Measurements from ENCODE around the gene ATRNL1.

The ATRNL1 gene

GRCh38 chr10:115903207-115903606 lies 810.0 kb downstream of the ATRNL1 start:
- CTCF ChIA-PET: no interaction called here
- DNase-seq (ENCODE audit: low read depth, low spot score): no peak
- H3K4me3 ChIP-seq (ENCODE audit: low read depth, low read length): no peak overlapping the region
- TF ChIP-seq, protein P1, sequence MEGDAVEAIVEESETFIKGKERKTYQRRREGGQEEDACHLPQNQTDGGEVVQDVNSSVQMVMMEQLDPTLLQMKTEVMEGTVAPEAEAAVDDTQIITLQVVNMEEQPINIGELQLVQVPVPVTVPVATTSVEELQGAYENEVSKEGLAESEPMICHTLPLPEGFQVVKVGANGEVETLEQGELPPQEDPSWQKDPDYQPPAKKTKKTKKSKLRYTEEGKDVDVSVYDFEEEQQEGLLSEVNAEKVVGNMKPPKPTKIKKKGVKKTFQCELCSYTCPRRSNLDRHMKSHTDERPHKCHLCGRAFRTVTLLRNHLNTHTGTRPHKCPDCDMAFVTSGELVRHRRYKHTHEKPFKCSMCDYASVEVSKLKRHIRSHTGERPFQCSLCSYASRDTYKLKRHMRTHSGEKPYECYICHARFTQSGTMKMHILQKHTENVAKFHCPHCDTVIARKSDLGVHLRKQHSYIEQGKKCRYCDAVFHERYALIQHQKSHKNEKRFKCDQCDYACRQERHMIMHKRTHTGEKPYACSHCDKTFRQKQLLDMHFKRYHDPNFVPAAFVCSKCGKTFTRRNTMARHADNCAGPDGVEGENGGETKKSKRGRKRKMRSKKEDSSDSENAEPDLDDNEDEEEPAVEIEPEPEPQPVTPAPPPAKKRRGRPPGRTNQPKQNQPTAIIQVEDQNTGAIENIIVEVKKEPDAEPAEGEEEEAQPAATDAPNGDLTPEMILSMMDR (IDR thresholded peaks at IDR 0.05; ENCODE audit: insufficient read depth, low read length, missing control alignments): no peak
- POLR2A ChIA-PET: no interaction called here

- CTCF ChIA-PET: no interaction called here
- TF ChIP-seq, protein P1 (IDR thresholded peaks at IDR 0.05; ENCODE audit: insufficient read depth, low read length, missing control alignments): no peak
- POLR2A ChIA-PET: no interaction called here
- no peak overlapping the region for H3K4me3 ChIP-seq (ENCODE audit: low read depth, low read length)
- no peak for DNase-seq (ENCODE audit: low read depth, low spot score)
Measured at GRCh38 chr10:115903845-115904244, 810.7 kb downstream of the ATRNL1 start.

DNA sequence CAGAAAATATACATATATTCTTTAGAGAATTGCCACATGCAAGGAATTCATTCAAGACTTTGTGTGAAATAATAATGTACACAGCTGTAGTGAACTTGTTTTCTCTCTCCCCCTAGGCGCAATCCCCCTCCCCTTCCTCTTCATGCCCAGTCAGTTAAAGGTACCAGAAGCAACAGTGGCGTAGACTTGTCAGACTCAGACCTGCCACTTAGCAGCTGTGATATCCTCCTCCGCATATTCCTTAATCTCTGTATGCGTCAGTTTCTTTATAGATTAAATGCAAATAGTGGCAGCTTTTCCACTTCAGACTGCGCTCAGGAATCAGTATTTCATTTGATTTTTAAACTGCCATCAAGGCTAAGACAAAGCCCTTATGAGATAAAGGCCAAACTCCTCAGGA lies 815.9 kb downstream of the ATRNL1 start:
- TF ChIP-seq, protein P1 (IDR thresholded peaks at IDR 0.05; ENCODE audit: insufficient read depth, low read length, missing control alignments): no peak
- POLR2A ChIA-PET: no interaction called here
- CTCF ChIA-PET: no interaction called here
- no peak overlapping the region for H3K4me3 ChIP-seq (ENCODE audit: low read depth, low read length)
- no peak for DNase-seq (ENCODE audit: low read depth, low spot score)

DNA sequence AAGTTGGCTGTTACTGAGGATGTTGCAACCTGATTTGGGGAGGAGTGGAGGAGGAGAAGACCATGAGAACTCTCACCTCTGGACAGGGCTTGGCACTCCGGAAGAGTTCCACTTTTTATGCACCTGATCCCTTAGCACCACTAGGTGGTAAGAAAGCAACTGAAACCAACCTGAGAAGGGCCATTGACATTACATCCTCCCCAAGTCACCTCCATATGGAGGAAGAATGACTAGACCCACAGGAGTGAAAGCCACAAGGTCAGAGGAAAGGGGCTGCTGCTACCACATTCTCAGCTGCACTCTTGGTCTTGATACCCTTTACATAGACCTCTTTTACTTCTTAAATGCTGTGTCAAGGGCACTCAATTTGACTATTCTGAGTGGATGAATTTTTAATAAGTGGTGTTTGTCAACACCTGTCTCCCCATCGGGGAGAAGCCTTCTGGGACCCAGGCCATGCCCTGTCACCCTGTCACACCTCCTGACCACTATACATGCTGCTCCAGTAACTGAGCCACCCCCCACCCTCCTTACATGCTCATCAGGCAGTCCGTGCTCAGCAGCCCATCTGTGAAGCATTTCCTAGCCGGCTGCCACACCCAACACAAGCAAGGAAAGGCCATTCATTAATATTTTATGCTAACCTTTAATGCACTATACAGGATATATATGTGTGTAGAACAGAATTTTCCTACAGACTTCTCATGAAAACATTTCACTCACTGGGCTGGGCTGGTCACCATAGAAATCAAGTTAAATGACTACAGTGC lies 817.0 kb downstream of the ATRNL1 start:
- no peak overlapping the region for H3K4me3 ChIP-seq (ENCODE audit: low read depth, low read length)
- ChIA-PET CTCF (no interaction called here), POLR2A (no interaction called here)
- DNase-seq (ENCODE audit: low read depth, low spot score): no peak
- TF ChIP-seq, protein P1 (IDR thresholded peaks at IDR 0.05; ENCODE audit: insufficient read depth, low read length, missing control alignments): no peak

DNA sequence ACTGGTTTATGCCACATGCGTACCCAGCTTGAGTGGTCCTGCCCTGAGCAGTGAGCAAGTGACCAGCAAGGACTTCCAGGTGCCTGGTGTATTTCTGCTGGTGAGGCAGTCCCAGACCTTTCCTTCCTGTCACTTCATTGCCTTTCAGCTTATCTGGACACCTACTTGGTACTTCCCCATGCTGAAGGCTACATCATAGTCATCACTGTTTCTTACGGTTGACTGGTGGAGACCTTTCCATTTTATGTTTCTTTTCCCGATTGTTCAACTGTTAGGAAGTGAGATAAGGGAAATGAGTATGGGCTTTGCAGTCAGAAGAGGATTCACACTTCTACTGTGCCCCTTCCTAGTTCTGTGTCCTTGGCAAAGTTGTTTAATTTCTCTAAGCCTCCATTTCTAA lies 821.3 kb downstream of the ATRNL1 start:
- no peak for DNase-seq (ENCODE audit: low read depth, low spot score)
- POLR2A ChIA-PET: no interaction called here
- TF ChIP-seq, protein P1 (IDR thresholded peaks at IDR 0.05; ENCODE audit: insufficient read depth, low read length, missing control alignments): no peak
- no peak overlapping the region for H3K4me3 ChIP-seq (ENCODE audit: low read depth, low read length)
- CTCF ChIA-PET: no interaction called here

DNA sequence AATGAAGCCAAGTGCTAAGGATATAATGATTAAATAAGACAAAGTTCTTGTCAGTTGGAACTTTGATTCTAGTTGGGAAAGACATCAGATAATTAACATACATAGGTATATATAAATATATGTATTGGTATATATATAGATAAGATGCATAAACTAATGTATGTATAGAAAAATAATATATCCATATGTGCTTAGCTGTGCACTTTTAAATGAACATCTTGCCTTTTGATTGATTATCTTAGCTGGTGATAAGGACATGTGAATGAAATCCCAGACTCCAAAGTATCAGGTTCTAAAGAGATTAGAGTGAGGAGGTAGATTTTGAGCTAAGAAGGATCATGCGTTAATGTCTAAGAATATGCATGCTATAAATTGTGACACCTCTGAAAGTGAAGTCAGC lies 822.3 kb downstream of the ATRNL1 start:
- no peak for DNase-seq (ENCODE audit: low read depth, low spot score)
- ChIA-PET POLR2A (no interaction called here), CTCF (no interaction called here)
- no peak overlapping the region for H3K4me3 ChIP-seq (ENCODE audit: low read depth, low read length)
- TF ChIP-seq, protein P1 (IDR thresholded peaks at IDR 0.05; ENCODE audit: insufficient read depth, low read length, missing control alignments): no peak
